Natural killer cell (primary cell): ENCODE results near the gene SUPT20H. TPM values are rescaled to one million over a fixed set of nuclear protein-coding genes. Genes with fewer than 3 reads are reported as not detected.

ENCODE experiments used
- ATAC-seq, 3 donors: fragments of 150-1000 bp in 2 of 3; fragments of 200-7000 bp in 1 of 3; cut with Tn5 transposase; 1 replicate in 1 of 3; 2 replicates in 2 of 3; pipeline ENCODE4 v1.10.0; 2021; ENCODE audit warnings: mild to moderate bottlenecking in 2 of 3, moderate library complexity in 2 of 3
- DNase-seq, 2 donors: peaks; one replicate each; pipeline versions ENCODE4 v3.0.0 to v3.0.0-alpha.2; 2013 to 2021; ENCODE audit warnings: mixed read lengths in 1 of 2
- H3K27ac ChIP-seq: one replicate; pipeline ENCODE4 v1.5.1; 2013; ENCODE audit warnings: mild to moderate bottlenecking, low read length
- H3K27me3 ChIP-seq: one replicate; pipeline ENCODE4 v1.6.1; 2013; ENCODE audit warnings: low read length; ENCODE audit not compliant: control insufficient read depth, insufficient read depth
- H3K36me3 ChIP-seq: one replicate; pipeline ENCODE4 v1.6.1; 2013; ENCODE audit warnings: low read length; ENCODE audit not compliant: control insufficient read depth, insufficient read depth
- H3K4me1 ChIP-seq: one replicate; pipeline ENCODE4 v1.6.1; 2013; ENCODE audit warnings: low read length; ENCODE audit not compliant: control insufficient read depth, insufficient read depth
- H3K4me3 ChIP-seq: one replicate; pipeline ENCODE4 v1.5.1; 2013; ENCODE audit warnings: low read length
- H3K9me3 ChIP-seq: one replicate; pipeline ENCODE4 v1.6.1; 2013; ENCODE audit warnings: low read length; ENCODE audit not compliant: control insufficient read depth, insufficient read depth
- H3K27ac Mint-ChIP-seq, 2 donors: one replicate each; pipeline ENCODE4 v1.8.0; 2022; ENCODE audit warnings: mild to moderate bottlenecking in 2 of 2, mixed read lengths in 2 of 2, moderate library complexity in 1 of 2
- H3K27me3 Mint-ChIP-seq, 2 donors: one replicate each; pipeline ENCODE4 v1.8.0; 2022; ENCODE audit warnings: low read depth in 2 of 2, mixed read lengths in 2 of 2
- H3K36me3 Mint-ChIP-seq: one replicate; pipeline ENCODE4 v1.8.0; 2022; ENCODE audit warnings: mixed read lengths
- H3K4me1 Mint-ChIP-seq, 2 donors: one replicate each; pipeline ENCODE4 v1.8.0; 2022; ENCODE audit warnings: mixed read lengths in 2 of 2
- H3K4me3 Mint-ChIP-seq: one replicate; pipeline ENCODE4 v1.8.0; 2022; ENCODE audit warnings: mild to moderate bottlenecking, moderate library complexity, mixed read lengths
- H3K9me3 Mint-ChIP-seq, 2 donors: one replicate each; pipeline ENCODE4 v1.8.0; 2022; ENCODE audit warnings: mixed read lengths in 2 of 2
- CTCF ChIP-seq: fragments of 200-600 bp; IDR thresholded peaks from one replicate; pipeline ENCODE4 v1.8.0; 2022; ENCODE audit warnings: antibody characterized with exemption
- WGBS: methylation state at CpG from one replicate; pipeline ENCODE4 v1.1.7; 2013; ENCODE audit warnings: missing lambda C conversion rate; ENCODE audit not compliant: insufficient coverage; 5-methylcytosine and 5-hydroxymethylcytosine counted together
- intact Hi-C: fragments of 100-400 bp; cut with micrococcal nuclease; formaldehyde crosslinking; loops from one replicate; pipeline ENCODE4 v1.14.2; 2022
- total RNA-seq, 4 donors: library from RNA; stranded (reverse); fragments of 120-200 nt in 1 of 4; gene quantifications; one replicate each; pipeline versions ENCODE4 v1.2.3 to v1.2.4, GENCODE V29; 2013 to 2022

SUPT20H gene
- total RNA-seq, 3 donors from 2014 or later (not counting 1 experiment from before 2014, with no cell fraction given): 59.8 to 84.7 (median 64.6) TPM

GRCh38 chr13:37101201-37101600, 41.7 kb upstream of the SUPT20H start:
- no peaks in the 10 kb centered on the region for H3K4me1 ChIP-seq
- no peaks in the 10 kb centered on the region for H3K27me3 ChIP-seq
- H3K36me3 ChIP-seq: no peaks in the 10 kb centered on the region
- H3K27ac ChIP-seq: no peak overlapping the region
- Mint-ChIP-seq H3K27ac (no peak overlapping the region), H3K27me3 (peaks cover 0 to 20% of the 10 kb centered on the region in 2 donors), H3K4me1 (no peaks in the 10 kb centered on the region), H3K36me3 (no peaks in the 10 kb centered on the region), H3K4me3 (no peak overlapping the region), H3K9me3 (no peaks in the 10 kb centered on the region)
- H3K9me3 ChIP-seq: no peaks in the 10 kb centered on the region
- no peak for DNase-seq
- TF ChIP-seq CTCF: no peak
- ATAC-seq: no peak
- intact Hi-C loops: no loop called here
- no peak overlapping the region for H3K4me3 ChIP-seq
- 89% methylated on average over 1 of the region's 1 CpG for WGBS

- Mint-ChIP-seq H3K4me1 (no peaks in the 10 kb centered on the region), H3K9me3 (no peaks in the 10 kb centered on the region), H3K36me3 (no peaks in the 10 kb centered on the region), H3K27ac (no peak overlapping the region), H3K27me3 (peaks cover 0 to 20% of the 10 kb centered on the region in 2 donors), H3K4me3 (no peak overlapping the region)
- H3K9me3 ChIP-seq: no peaks in the 10 kb centered on the region
- no peaks in the 10 kb centered on the region for H3K36me3 ChIP-seq
- no peak overlapping the region for H3K27ac ChIP-seq
- no peaks in the 10 kb centered on the region for H3K4me1 ChIP-seq
- DNase-seq (no peak), ATAC-seq (no peak)
- TF ChIP-seq CTCF: no peak
- intact Hi-C loops: no loop called here
- H3K4me3 ChIP-seq: no peak overlapping the region
- no peaks in the 10 kb centered on the region for H3K27me3 ChIP-seq
Measured at GRCh38 chr13:37100731-37101130, 41.2 kb upstream of the SUPT20H start.

GRCh38 chr13:37097076-37097475, 37.6 kb upstream of the SUPT20H start:
- no peaks in the 10 kb centered on the region for H3K36me3 Mint-ChIP-seq
- intact Hi-C loops: no loop called here
- TF ChIP-seq CTCF: no peak
- H3K4me1 ChIP-seq: no peaks in the 10 kb centered on the region
- 86% methylated on average over 4 of the region's 4 CpGs for WGBS
- no peaks in the 10 kb centered on the region for H3K9me3 ChIP-seq
- no peak overlapping the region for H3K4me3 Mint-ChIP-seq
- no peaks in the 10 kb centered on the region for H3K36me3 ChIP-seq
- no peak overlapping the region for H3K4me3 ChIP-seq
- DNase-seq: no peak
- ATAC-seq: no peak
- no peak overlapping the region for H3K27ac Mint-ChIP-seq
- H3K27ac ChIP-seq: no peak overlapping the region
- no peaks in the 10 kb centered on the region for H3K9me3 Mint-ChIP-seq
- H3K4me1 Mint-ChIP-seq: no peaks in the 10 kb centered on the region
- no peaks in the 10 kb centered on the region for H3K27me3 ChIP-seq
- peaks cover 3 to 41% of the 10 kb centered on the region in 2 donors for H3K27me3 Mint-ChIP-seq

DNA sequence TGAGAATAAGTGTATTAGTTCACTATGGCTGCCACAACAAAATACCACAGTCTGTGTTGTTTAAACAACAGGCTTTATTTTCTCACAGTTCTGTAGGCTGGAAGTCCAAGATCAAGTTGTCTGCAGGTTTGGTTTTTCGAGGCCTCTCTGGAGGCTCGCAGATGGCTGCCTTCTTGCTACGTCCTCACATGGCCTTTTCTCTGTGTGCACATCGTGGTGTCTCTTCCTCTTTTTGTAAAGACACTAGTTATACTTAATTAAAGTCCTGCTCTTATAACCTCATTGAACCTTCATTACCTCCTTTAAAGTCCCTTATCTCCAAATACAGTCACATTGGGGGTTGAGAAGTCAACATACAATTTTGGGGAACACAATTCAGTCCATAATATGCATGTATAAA, 35.4 kb upstream of the SUPT20H start:
- Mint-ChIP-seq H3K27ac (no peak overlapping the region), H3K27me3 (peaks cover 3 to 34% of the 10 kb centered on the region in 2 donors), H3K9me3 (no peaks in the 10 kb centered on the region), H3K36me3 (no peaks in the 10 kb centered on the region), H3K4me1 (no peaks in the 10 kb centered on the region), H3K4me3 (no peak overlapping the region)
- DNase-seq: no peak
- Histone ChIP-seq H3K36me3 (no peaks in the 10 kb centered on the region), H3K4me3 (no peak overlapping the region), H3K9me3 (no peaks in the 10 kb centered on the region), H3K27ac (no peak overlapping the region), H3K27me3 (no peaks in the 10 kb centered on the region), H3K4me1 (no peaks in the 10 kb centered on the region)
- WGBS: 76% methylated on average over 4 of the region's 4 CpGs
- no peak for TF ChIP-seq CTCF
- no peak for ATAC-seq
- intact Hi-C loops: no loop called here
